Spinal cord (tissue), 10 donors: ENCODE data around the gene ID3. TPM values are rescaled to one million over a fixed set of nuclear protein-coding genes. Genes with fewer than 3 reads are reported as not detected.
A peak's percentile ranks its signal among the peaks of the same experiment; 100 is the strongest.

Source experiments
- DNase-seq, 6 donors: peaks; one replicate each; pipeline versions ENCODE4 v3.0.0 to v3.0.0-alpha.2; 2013 to 2015; ENCODE audit warnings: low spot score in 6 of 6, low read depth in 4 of 6
- H3K27ac ChIP-seq: one replicate; pipeline ENCODE4 v1.5.1; 2013; ENCODE audit warnings: low read depth, low read length, control low read depth
- H3K27me3 ChIP-seq: one replicate; pipeline ENCODE4 v1.6.1; 2013; ENCODE audit warnings: low read length; ENCODE audit not compliant: control insufficient read depth, insufficient read depth
- H3K36me3 ChIP-seq: one replicate; pipeline ENCODE4 v1.6.1; 2013; ENCODE audit warnings: low read length; ENCODE audit not compliant: control insufficient read depth, insufficient read depth
- H3K4me1 ChIP-seq: one replicate; pipeline ENCODE4 v1.6.1; 2013; ENCODE audit warnings: low read length; ENCODE audit not compliant: control insufficient read depth, insufficient read depth
- H3K4me3 ChIP-seq: one replicate; pipeline ENCODE4 v1.5.1; 2013; ENCODE audit warnings: low read depth, low read length, control low read depth
- H3K9me3 ChIP-seq: one replicate; pipeline ENCODE4 v1.6.1; 2013; ENCODE audit warnings: low read length; ENCODE audit not compliant: control insufficient read depth, insufficient read depth
- WGBS: methylation state at CpG from one replicate; pipeline ENCODE4 v1.1.5; 2013; ENCODE audit warnings: missing lambda C conversion rate; ENCODE audit not compliant: insufficient coverage; 5-methylcytosine and 5-hydroxymethylcytosine counted together
- long read RNA-seq, 4 donors: transcript quantifications; one replicate each; lab custom pipeline, GENCODE V29; 2026
- polyA plus RNA-seq, 2 donors: library from polyadenylated mRNA; unstranded; fragments of 120-200 nt; gene quantifications; one replicate each; pipeline ENCODE4 v1.2.1, GENCODE V29; 2013; ENCODE audit not compliant: insufficient read length in 2 of 2
- total RNA-seq, 2 donors: library from RNA; depleted of rRNA in 1 of 2; stranded (reverse); fragments of 120-200 nt in 1 of 2; fragments of >200 nt in 1 of 2; gene quantifications; one replicate each; pipeline versions ENCODE4 v1.2.3 to v1.2.4, GENCODE V29; 2013 to 2014
- donor health status: healthy.

ID3 gene, protein sequence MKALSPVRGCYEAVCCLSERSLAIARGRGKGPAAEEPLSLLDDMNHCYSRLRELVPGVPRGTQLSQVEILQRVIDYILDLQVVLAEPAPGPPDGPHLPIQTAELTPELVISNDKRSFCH
- 100 to 1,000 TPM; 120 to 356 TPM for total RNA-seq
- polyA plus RNA-seq: 100 to 1,000 TPM; 199 to 201 TPM
- long read RNA-seq, donor 1, transcript ID3-201 (3 exons, 1,251 nt): major isoform, 263 of 278 reads
- long read RNA-seq, donor 1, partial matches to known transcripts: 0 of 278 reads
- long read RNA-seq, donor 1, other reads (novel, unspliced or antisense): 7 of 278 reads
- long read RNA-seq, donor 2, transcript ID3-201 (3 exons, 1,251 nt): major isoform, 92 of 92 reads
- long read RNA-seq, donor 2, partial matches to known transcripts: 0 of 92 reads
- long read RNA-seq, donor 2, other reads (novel, unspliced or antisense): 0 of 92 reads
- long read RNA-seq, donor 3, transcript ID3-201 (3 exons, 1,251 nt): major isoform, 147 of 179 reads
- long read RNA-seq, donor 3, partial matches to known transcripts: 24 of 179 reads
- long read RNA-seq, donor 3, other reads (novel, unspliced or antisense): 5 of 179 reads
- long read RNA-seq, donor 4, transcript ID3-201 (3 exons, 1,251 nt): major isoform, 422 of 450 reads
- long read RNA-seq, donor 4, transcript ID3-202 (2 exons, 623 nt): minor isoform, 8 of 450 reads
- long read RNA-seq, donor 4, transcript ID3-203 (2 exons, 892 nt): minor isoform, 9 of 450 reads
- long read RNA-seq, donor 4, partial matches to known transcripts: 0 of 450 reads
- long read RNA-seq, donor 4, other reads (novel, unspliced or antisense): 11 of 450 reads

DNA sequence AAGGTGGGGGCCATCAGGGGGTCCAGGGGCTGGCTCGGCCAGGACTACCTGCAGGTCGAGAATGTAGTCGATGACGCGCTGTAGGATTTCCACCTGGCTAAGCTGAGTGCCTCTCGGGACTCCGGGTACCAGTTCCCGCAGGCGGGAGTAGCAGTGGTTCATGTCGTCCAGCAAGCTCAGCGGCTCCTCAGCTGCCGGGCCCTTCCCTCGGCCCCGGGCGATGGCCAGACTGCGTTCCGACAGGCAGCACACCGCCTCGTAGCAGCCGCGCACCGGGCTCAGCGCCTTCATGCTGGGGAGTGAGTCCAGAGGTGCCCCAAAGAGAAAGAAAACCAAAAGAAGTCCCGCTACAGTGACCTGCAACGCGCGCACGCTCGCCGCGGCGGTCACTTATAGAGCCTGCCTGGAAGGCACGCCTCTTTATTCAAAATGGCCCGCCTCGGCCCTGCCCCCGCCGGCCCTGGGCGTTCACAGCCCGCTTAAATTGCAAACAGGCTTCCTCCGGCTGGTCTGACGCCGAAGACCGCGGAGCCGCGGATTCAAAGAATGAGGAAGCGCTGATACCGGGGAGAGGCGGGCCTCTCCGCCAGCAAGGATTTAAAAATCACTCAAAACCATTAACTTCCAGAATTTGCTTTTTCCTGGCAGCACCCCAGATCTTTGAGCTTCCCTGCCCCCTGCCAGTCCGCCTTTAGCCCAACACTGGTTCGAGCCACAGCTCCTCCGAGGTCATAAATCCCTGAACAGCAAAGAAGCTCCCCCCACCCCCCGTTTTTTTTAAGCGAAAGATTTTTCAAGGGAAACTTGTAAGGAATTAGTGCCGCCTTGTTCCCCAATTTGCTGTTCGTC, at the start of gene ID3:
Gene ID3 (minus strand): TSS at position 366 of the 849 bp plus-strand sequence. CDS start 75 bp downstream, at position 291.
- peaks cover 67% of the 10 kb centered on the region for H3K4me1 ChIP-seq
- H3K27me3 ChIP-seq: peaks cover 26% of the 10 kb centered on the region
- DNase-seq: peak in 5 of 6 donors; percentile 75 to 96 (median 83)

DNA sequence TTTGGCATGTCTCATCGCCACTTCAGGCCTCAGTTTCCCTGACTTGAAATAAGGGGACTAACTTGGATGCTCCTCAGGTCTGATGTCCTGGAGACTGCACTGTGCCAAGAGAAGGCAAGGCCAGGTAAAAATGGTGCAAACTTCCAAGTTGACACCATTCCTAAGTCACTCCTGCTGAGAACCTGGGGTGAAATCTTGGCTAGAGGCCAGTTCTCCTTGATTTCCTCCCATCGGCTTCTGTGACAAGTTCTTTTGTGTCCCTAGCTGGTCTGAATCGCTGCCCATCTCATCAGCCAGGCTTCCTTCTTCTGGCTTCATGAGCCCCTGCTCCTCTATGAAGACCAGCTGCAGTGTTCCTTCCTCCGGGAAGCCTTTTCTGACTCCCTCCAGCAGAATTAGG, 48.6 kb upstream of the ID3 start:
- H3K36me3 ChIP-seq: no peaks in the 10 kb centered on the region
- H3K4me1 ChIP-seq: no peaks in the 10 kb centered on the region
- no peak overlapping the region for H3K4me3 ChIP-seq
- no peaks in the 10 kb centered on the region for H3K27me3 ChIP-seq
- H3K9me3 ChIP-seq: no peaks in the 10 kb centered on the region
- DNase-seq: no peak
- no peak overlapping the region for H3K27ac ChIP-seq
- 64% methylated on average over 4 of the region's 4 CpGs for WGBS

More for the DNA sequence above, at the start of gene ID3:
- H3K9me3 ChIP-seq: no peaks in the 10 kb centered on the region
- peaks cover 6% of the 10 kb centered on the region for H3K36me3 ChIP-seq
- H3K27ac ChIP-seq: peak within 1 kb of the TSS; percentile 97
- peak within 1 kb of the TSS; percentile 92 for H3K4me3 ChIP-seq
- under 1% methylated on average over 55 of the region's 57 CpGs for WGBS

DNA sequence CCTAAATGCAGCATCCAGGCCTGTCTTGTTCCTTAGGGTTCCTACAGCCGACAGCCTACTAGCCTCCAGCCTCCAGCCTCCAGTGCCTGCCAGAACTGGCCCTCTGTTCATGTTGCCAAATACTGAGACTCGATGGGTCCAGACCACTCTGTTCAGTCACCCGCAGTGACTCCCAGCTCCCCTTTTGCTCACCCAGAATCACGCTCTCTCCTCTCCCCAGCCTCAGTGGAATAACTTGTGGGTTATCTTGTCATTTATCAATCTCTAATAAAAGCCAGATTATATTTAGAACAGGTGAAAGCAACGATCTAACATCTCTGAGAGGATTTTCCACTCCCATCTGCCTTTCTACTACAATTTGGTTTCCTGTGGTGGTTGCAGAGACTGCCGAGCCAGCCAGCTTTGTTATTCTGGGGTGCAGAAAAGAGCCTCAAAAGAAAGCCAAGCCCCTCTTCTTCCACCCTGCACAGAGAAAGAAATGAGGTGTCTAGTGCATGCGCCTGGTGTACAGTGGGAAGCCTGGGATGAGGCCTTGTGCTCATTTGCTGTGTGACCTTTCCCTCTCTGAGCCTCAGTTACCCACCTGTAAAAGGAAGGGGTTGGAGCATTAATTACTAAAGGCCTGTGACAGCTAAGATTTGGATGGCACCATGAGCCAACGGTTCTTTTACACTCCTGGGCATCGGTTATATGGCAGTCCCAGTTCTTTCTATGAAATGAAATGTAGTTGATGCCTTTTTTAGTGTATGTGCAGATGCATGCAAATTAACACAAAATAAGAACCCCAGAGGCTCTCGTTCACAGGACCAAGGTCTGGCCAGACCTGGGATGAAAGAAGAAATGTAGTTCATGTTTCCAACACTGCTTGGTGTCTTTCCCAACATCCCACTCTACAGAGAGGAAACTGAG, 42.9 kb upstream of the ID3 start:
- no peaks in the 10 kb centered on the region for H3K9me3 ChIP-seq
- no peak overlapping the region for H3K4me3 ChIP-seq
- no peak for DNase-seq
- no peaks in the 10 kb centered on the region for H3K36me3 ChIP-seq
- no peak overlapping the region for H3K27ac ChIP-seq
- peaks cover 9% of the 10 kb centered on the region for H3K4me1 ChIP-seq
- 96% methylated on average over 3 of the region's 10 CpGs for WGBS
- no peaks in the 10 kb centered on the region for H3K27me3 ChIP-seq

DNA sequence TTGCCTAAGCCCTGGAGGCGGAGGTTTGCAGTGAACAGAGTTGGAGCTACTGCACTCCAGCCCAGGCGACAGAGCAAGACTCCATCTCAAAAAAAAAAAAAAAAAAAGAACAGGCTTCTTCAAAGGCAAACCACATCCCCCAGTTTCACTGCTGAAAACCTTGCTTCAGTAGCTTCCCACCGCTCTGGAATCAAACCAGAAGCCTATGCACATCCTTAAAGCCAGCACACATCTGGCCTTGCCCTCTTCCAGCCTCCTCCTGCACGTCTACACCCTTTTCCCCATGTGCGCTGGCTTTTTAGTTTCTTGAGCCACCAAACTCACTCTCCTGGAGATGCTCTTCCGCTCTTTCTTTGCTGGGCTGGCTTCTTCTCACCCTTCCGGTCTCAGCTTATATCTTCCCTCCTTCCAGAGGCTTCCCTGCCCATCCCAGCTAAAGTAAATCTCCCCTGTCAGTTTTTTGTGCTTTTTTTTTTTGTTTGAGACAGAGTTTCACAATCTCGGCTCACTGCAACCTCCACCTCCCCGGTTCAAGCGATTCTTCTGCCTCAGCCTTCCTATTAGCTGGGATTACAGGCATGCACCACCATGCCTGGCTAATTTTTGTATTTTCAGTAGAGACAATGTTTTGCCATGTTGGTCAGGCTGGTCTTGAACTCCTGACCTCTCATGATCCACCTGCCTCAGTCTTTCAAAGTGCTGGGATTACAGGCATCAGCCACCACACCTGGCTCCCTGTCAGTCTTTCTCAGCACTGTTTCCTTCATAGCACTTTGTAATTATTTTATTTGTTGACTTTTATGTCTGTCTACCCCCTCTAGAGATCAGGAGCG, 42.0 kb upstream of the ID3 start:
- H3K27me3 ChIP-seq: no peaks in the 10 kb centered on the region
- 88% methylated on average over 7 of the region's 11 CpGs for WGBS
- no peaks in the 10 kb centered on the region for H3K36me3 ChIP-seq
- no peaks in the 10 kb centered on the region for H3K9me3 ChIP-seq
- H3K4me3 ChIP-seq: no peak overlapping the region
- H3K27ac ChIP-seq: no peak overlapping the region
- no peak for DNase-seq
- H3K4me1 ChIP-seq: peaks cover 9% of the 10 kb centered on the region

DNA sequence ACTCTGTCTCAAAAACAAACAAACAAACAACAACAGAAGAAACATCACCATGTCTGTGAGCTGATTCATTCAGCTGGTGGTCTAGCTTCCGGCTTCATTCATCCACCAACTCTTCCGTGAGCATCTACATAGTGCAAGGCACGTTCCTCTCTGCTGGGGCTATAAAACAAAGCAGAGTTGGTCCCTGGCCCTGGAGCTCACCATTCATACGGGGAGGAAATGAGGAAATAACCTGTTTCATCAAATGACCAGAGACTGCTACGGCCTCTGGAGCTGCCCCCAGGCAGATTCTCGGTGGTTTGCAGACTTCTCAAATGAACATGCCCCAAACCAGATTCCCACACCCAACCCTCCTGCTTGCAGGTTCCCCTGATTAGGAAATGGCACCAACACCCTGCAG, 41.0 kb upstream of the ID3 start:
- Histone ChIP-seq H3K27ac (no peak overlapping the region), H3K4me3 (no peak overlapping the region), H3K4me1 (peaks cover 9% of the 10 kb centered on the region), H3K36me3 (no peaks in the 10 kb centered on the region), H3K27me3 (no peaks in the 10 kb centered on the region), H3K9me3 (no peaks in the 10 kb centered on the region)
- DNase-seq: no peak
- 83% methylated on average over 5 of the region's 6 CpGs for WGBS

DNA sequence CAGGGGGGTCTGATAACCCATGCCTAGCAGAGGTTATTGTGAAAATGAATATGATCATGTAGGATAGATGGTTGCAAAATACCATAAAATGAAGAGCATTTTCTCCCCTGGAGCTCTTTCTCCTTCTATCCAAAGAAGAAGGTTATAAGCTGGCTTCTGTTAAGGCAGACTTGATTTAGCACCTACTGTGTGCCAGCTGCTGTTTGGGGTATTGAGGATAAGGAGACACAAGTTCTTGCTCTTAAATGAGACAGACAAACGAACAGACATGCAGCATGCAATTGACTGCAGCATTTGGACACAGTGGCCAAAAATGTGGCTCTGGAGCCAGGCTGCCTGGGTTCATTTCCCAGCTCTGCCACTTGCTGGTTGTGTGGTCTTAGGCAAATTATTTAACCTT, 39.8 kb upstream of the ID3 start:
- Histone ChIP-seq H3K4me3 (no peak overlapping the region), H3K9me3 (no peaks in the 10 kb centered on the region), H3K36me3 (no peaks in the 10 kb centered on the region), H3K27ac (no peak overlapping the region), H3K27me3 (no peaks in the 10 kb centered on the region), H3K4me1 (peaks cover 9% of the 10 kb centered on the region)
- WGBS: 33% methylated on average over 1 of the region's 1 CpG
- no peak for DNase-seq

DNA sequence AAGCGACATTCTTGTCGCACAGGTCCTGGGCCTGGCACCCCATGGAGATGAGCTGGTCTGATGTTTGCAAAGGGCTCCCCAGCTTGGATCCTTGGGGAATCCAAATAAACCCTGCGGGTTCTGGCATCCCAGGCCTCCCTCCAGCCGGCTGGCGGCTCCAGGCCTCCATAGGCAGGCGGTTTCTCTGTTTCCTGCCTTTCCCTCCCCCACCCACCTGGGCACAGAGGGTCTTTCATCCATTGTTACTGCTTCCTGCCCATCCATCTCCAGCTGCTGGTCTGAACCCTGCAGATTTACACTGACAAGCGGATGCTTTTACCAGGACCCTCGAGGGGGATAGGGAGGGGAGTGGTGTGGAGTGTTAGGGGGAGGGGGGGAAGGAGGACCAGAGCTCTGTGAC, 39.1 kb upstream of the ID3 start:
- peak in 3 of 6 donors; percentile 37 to 77 (median 48) for DNase-seq
- 54% methylated on average over 3 of the region's 8 CpGs for WGBS
- no peaks in the 10 kb centered on the region for H3K36me3 ChIP-seq
- H3K4me1 ChIP-seq: peaks cover 12% of the 10 kb centered on the region
- H3K9me3 ChIP-seq: no peaks in the 10 kb centered on the region
- no peak overlapping the region for H3K4me3 ChIP-seq
- H3K27me3 ChIP-seq: no peaks in the 10 kb centered on the region
- H3K27ac ChIP-seq: peak overlapping the region; percentile 30

DNA sequence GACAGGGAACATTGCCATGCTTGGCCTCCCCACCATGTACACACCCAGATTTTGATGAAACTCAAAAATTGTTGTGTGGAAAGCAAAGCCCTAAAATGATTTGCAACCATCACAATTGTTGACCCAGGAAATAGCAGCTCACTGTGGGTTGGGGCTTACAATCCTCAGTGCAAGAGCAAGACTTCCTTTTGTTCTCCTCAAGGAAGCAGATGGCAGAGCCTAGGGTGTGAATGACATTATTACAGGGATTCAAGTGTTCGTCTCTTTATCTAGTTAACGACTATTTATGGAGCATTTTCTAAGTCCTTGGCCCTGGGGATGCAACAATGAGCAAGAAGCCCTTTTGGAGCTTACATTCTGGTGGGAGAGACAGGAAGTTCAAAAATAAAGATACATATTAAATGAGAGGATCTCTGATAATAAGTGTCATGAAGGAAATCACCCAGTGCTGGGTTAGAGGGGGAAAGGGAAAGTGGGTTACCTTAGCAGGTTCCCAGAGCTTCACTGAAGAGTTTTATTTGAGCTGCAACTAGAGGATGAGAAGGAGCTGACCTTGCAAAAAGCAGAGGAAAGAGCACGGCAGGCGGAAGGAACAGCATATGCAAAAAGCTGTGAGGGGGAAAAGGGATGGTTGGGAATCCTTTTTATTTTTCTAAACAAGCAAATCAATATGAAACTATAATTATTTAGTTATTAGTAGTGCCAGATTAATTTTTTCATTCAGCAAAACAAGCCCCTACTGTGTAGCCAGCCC, 38.5 kb upstream of the ID3 start:
- Histone ChIP-seq H3K4me3 (no peak overlapping the region), H3K27ac (peak overlapping the region; percentile 30), H3K27me3 (no peaks in the 10 kb centered on the region), H3K4me1 (peaks cover 13% of the 10 kb centered on the region), H3K9me3 (no peaks in the 10 kb centered on the region), H3K36me3 (no peaks in the 10 kb centered on the region)
- WGBS: no CpG with 5 or more reads among the region's 4 CpGs
- DNase-seq: peak in 1 of 6 donors; percentile 39
